ENCODE measurements around the gene CFAP99. TPM values are rescaled to one million over a fixed set of nuclear protein-coding genes. Genes with fewer than 3 reads are reported as not detected.

CFAP99 gene
- total and polyA plus RNA-seq, 2 experiments from 2014 or later: not detected

DNA sequence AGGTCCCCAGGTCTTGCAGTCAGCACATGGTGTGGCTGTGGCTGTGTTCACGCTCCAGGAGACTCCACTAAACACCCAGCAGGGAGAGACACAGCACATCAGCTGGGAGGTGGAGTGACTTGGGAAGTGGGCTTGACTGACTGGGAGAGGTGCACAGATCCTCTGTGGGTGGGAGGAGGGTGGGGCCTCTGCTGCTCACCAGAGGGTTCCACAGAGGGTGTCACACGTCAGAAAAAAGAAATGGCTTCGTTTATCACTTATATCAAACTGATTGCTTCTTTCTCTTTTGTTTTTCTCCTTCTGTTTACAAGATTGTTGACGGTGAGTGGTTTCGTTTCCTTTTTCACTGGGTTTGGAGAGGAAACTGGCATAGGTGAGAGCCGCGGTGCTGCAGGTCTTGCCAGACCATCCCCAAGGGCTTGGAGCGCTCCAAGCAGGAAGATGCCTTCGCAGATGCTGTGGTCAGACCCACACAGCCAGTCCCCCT, 92.9 kb downstream of the CFAP99 start:
- no peaks in the 10 kb centered on the region for H3K4me1 ChIP-seq (ENCODE audit: insufficient read depth)
- H3K4me3 ChIP-seq: no peak overlapping the region
- no peaks in the 10 kb centered on the region for H3K9me2 ChIP-seq (ENCODE audit: insufficient read depth)
- no peak overlapping the region for H2AFZ ChIP-seq
- no peak overlapping the region for H3K4me2 ChIP-seq
- H3K27me3 ChIP-seq (ENCODE audit: insufficient read depth): no peaks in the 10 kb centered on the region
- H3F3A ChIP-seq (replicated peaks; ENCODE audit: low read depth): peaks cover 7% of the 10 kb centered on the region; the same call in 1 of the 2 replicates
- TF ChIP-seq, protein P1, sequence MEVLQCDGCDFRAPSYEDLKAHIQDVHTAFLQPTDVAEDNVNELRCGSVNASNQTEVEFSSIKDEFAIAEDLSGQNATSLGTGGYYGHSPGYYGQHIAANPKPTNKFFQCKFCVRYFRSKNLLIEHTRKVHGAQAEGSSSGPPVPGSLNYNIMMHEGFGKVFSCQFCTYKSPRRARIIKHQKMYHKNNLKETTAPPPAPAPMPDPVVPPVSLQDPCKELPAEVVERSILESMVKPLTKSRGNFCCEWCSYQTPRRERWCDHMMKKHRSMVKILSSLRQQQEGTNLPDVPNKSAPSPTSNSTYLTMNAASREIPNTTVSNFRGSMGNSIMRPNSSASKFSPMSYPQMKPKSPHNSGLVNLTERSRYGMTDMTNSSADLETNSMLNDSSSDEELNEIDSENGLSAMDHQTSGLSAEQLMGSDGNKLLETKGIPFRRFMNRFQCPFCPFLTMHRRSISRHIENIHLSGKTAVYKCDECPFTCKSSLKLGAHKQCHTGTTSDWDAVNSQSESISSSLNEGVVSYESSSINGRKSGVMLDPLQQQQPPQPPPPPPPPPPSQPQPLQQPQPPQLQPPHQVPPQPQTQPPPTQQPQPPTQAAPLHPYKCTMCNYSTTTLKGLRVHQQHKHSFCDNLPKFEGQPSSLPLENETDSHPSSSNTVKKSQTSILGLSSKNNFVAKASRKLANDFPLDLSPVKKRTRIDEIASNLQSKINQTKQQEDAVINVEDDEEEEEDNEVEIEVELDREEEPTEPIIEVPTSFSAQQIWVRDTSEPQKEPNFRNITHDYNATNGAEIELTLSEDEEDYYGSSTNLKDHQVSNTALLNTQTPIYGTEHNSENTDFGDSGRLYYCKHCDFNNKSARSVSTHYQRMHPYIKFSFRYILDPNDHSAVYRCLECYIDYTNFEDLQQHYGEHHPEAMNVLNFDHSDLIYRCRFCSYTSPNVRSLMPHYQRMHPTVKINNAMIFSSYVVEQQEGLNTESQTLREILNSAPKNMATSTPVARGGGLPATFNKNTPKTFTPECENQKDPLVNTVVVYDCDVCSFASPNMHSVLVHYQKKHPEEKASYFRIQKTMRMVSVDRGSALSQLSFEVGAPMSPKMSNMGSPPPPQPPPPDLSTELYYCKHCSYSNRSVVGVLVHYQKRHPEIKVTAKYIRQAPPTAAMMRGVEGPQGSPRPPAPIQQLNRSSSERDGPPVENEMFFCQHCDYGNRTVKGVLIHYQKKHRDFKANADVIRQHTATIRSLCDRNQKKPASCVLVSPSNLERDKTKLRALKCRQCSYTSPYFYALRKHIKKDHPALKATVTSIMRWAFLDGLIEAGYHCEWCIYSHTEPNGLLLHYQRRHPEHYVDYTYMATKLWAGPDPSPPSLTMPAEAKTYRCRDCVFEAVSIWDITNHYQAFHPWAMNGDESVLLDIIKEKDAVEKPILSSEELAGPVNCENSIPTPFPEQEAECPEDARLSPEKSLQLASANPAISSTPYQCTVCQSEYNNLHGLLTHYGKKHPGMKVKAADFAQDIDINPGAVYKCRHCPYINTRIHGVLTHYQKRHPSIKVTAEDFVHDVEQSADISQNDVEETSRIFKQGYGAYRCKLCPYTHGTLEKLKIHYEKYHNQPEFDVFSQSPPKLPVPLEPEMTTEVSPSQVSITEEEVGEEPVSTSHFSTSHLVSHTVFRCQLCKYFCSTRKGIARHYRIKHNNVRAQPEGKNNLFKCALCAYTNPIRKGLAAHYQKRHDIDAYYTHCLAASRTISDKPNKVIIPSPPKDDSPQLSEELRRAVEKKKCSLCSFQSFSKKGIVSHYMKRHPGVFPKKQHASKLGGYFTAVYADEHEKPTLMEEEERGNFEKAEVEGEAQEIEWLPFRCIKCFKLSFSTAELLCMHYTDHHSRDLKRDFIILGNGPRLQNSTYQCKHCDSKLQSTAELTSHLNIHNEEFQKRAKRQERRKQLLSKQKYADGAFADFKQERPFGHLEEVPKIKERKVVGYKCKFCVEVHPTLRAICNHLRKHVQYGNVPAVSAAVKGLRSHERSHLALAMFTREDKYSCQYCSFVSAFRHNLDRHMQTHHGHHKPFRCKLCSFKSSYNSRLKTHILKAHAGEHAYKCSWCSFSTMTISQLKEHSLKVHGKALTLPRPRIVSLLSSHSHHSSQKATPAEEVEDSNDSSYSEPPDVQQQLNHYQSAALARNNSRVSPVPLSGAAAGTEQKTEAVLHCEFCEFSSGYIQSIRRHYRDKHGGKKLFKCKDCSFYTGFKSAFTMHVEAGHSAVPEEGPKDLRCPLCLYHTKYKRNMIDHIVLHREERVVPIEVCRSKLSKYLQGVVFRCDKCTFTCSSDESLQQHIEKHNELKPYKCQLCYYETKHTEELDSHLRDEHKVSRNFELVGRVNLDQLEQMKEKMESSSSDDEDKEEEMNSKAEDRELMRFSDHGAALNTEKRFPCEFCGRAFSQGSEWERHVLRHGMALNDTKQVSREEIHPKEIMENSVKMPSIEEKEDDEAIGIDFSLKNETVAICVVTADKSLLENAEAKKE (CRISPR knock-in tag; IDR thresholded peaks at IDR 0.05): no peak
- TF ChIP-seq CREB1 (CRISPR knock-in tag; IDR thresholded peaks at IDR 0.05; ENCODE audit: low read depth) (no peak), ZNF331 (CRISPR knock-in tag; IDR thresholded peaks at IDR 0.05; ENCODE audit: low read depth) (no peak), EZH2 (IDR thresholded peaks at IDR 0.05; ENCODE audit: low read depth, unreplicated experiment) (no peak), ZNF114 (CRISPR knock-in tag; IDR thresholded peaks at IDR 0.05) (no peak)
- TF ChIP-seq, protein P2, sequence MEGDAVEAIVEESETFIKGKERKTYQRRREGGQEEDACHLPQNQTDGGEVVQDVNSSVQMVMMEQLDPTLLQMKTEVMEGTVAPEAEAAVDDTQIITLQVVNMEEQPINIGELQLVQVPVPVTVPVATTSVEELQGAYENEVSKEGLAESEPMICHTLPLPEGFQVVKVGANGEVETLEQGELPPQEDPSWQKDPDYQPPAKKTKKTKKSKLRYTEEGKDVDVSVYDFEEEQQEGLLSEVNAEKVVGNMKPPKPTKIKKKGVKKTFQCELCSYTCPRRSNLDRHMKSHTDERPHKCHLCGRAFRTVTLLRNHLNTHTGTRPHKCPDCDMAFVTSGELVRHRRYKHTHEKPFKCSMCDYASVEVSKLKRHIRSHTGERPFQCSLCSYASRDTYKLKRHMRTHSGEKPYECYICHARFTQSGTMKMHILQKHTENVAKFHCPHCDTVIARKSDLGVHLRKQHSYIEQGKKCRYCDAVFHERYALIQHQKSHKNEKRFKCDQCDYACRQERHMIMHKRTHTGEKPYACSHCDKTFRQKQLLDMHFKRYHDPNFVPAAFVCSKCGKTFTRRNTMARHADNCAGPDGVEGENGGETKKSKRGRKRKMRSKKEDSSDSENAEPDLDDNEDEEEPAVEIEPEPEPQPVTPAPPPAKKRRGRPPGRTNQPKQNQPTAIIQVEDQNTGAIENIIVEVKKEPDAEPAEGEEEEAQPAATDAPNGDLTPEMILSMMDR (conservative IDR thresholded peaks at IDR 0.05; ENCODE audit: low read depth in 2 of 2): no peak
- TF ChIP-seq, protein P3, sequence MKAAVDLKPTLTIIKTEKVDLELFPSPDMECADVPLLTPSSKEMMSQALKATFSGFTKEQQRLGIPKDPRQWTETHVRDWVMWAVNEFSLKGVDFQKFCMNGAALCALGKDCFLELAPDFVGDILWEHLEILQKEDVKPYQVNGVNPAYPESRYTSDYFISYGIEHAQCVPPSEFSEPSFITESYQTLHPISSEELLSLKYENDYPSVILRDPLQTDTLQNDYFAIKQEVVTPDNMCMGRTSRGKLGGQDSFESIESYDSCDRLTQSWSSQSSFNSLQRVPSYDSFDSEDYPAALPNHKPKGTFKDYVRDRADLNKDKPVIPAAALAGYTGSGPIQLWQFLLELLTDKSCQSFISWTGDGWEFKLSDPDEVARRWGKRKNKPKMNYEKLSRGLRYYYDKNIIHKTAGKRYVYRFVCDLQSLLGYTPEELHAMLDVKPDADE (IDR thresholded peaks at IDR 0.05): no peak
- H3K27ac ChIP-seq (ENCODE audit: low read depth): no peak overlapping the region
- Mint-ChIP-seq H3K27me3 (ENCODE audit: insufficient read depth, low read depth, poor library complexity) (peaks cover 8% of the 10 kb centered on the region), H3K36me3 (ENCODE audit: low read depth) (peaks cover 78% of the 10 kb centered on the region), H3K4me3 (no peak overlapping the region), H3K27ac (no peak overlapping the region), H3K9me3 (no peaks in the 10 kb centered on the region), H3K4me1 (no peaks in the 10 kb centered on the region)
- peaks cover 9% of the 10 kb centered on the region for H4K20me1 ChIP-seq (replicated peaks; ENCODE audit: insufficient read depth)
- DNase-seq (ENCODE audit: low spot score) (no peak), ATAC-seq (no peak)
- peaks cover 23% of the 10 kb centered on the region for H3K79me2 ChIP-seq (replicated peaks; ENCODE audit: insufficient read depth)
- H3K36me3 ChIP-seq (ENCODE audit: insufficient read depth): peaks cover 25% of the 10 kb centered on the region

Other genes starting within 250 kb of the CFAP99 start
- gene HAUS3, start 176.8 kb upstream of the CFAP99 start, total RNA-seq (2014; rRNA removed; shearing (Covaris generic)): 23.7 and 36.0 TPM in 2 replicates
- 16.3 and 21.4 TPM in 2 replicates for gene HAUS3, start 176.8 kb upstream of the CFAP99 start, polyA plus RNA-seq (2016; fragmentation: Nextera tagmentation; extraction: Ambion mirVana)
- 1.8 and 4.8 TPM in 2 replicates for gene POLN, start 176.8 kb upstream of the CFAP99 start, total RNA-seq (2014; rRNA removed; shearing (Covaris generic))
- gene POLN, start 176.8 kb upstream of the CFAP99 start, polyA plus RNA-seq (2016; fragmentation: Nextera tagmentation; extraction: Ambion mirVana): 1.8 and 4.0 TPM in 2 replicates
- 19.9 and 26.4 TPM in 2 replicates for gene MXD4, start 156.8 kb upstream of the CFAP99 start, total RNA-seq (2014; rRNA removed; shearing (Covaris generic))
- gene MXD4, start 156.8 kb upstream of the CFAP99 start, polyA plus RNA-seq (2016; fragmentation: Nextera tagmentation; extraction: Ambion mirVana): 6.9 and 11.5 TPM in 2 replicates
- 4.6 and 8.7 TPM in 2 replicates for gene ZFYVE28, start 310 bp upstream of the CFAP99 start, total RNA-seq (2014; rRNA removed; shearing (Covaris generic))
- gene ZFYVE28, start 310 bp upstream of the CFAP99 start, polyA plus RNA-seq (2016; fragmentation: Nextera tagmentation; extraction: Ambion mirVana): 1.8 and 2.6 TPM in 2 replicates
- 77.2 and 87.5 TPM in 2 replicates for gene RNF4, start 50.2 kb downstream of the CFAP99 start, total RNA-seq (2014; rRNA removed; shearing (Covaris generic))
- gene RNF4, start 50.2 kb downstream of the CFAP99 start, polyA plus RNA-seq (2016; fragmentation: Nextera tagmentation; extraction: Ambion mirVana): 42.5 and 47.7 TPM in 2 replicates
- gene FAM193A, start 117.7 kb downstream of the CFAP99 start, total RNA-seq (2014; rRNA removed; shearing (Covaris generic)): 20.8 and 22.9 TPM in 2 replicates
- gene FAM193A, start 117.7 kb downstream of the CFAP99 start, polyA plus RNA-seq (2016; fragmentation: Nextera tagmentation; extraction: Ambion mirVana): 8.5 and 12.0 TPM in 2 replicates

Measured in GM23338 (cell line).